Measurements from ENCODE around the gene CCDC185. TPM values are rescaled to one million over a fixed set of nuclear protein-coding genes. Genes with fewer than 3 reads are reported as not detected.

The CCDC185 gene
- total and polyA plus RNA-seq, 2 of the 13 experiments (the other 11 are each of a cell fraction or from before 2014, with no cell fraction given): not detected

- no peak for TF ChIP-seq SP5 (CRISPR knock-in tag; IDR thresholded peaks at IDR 0.05; ENCODE audit: borderline replicate concordance, low read depth)
- no peak for TF ChIP-seq ZC3H13 (CRISPR knock-in tag; IDR thresholded peaks at IDR 0.05)
- no peak for TF ChIP-seq POLR2G (IDR thresholded peaks at IDR 0.05; ENCODE audit: low read depth, low read length)
- no peak for TF ChIP-seq NFKB2 (CRISPR knock-in tag; IDR thresholded peaks at IDR 0.05; ENCODE audit: borderline replicate concordance)
- no peak for TF ChIP-seq KLF9 (CRISPR knock-in tag; IDR thresholded peaks at IDR 0.05; ENCODE audit: low read depth)
- no peak for TF ChIP-seq ZNF670 (CRISPR knock-in tag; IDR thresholded peaks at IDR 0.05; ENCODE audit: borderline replicate concordance)
- no peak for TF ChIP-seq ZNF274 (CRISPR knock-in tag; IDR thresholded peaks at IDR 0.05)
- no peak for TF ChIP-seq ZFP37 (CRISPR knock-in tag; IDR thresholded peaks at IDR 0.05; ENCODE audit: borderline replicate concordance)
- TF ChIP-seq SSRP1 (CRISPR knock-in tag; IDR thresholded peaks at IDR 0.05): no peak
- no peak for TF ChIP-seq ZNF333 (CRISPR knock-in tag; IDR thresholded peaks at IDR 0.05; ENCODE audit: borderline replicate concordance)
- no peak for TF ChIP-seq ARNT (IDR thresholded peaks at IDR 0.05)
Measured at GRCh38 chr1:223417444-223417843, 24.2 kb downstream of the CCDC185 start (continued).

DNA sequence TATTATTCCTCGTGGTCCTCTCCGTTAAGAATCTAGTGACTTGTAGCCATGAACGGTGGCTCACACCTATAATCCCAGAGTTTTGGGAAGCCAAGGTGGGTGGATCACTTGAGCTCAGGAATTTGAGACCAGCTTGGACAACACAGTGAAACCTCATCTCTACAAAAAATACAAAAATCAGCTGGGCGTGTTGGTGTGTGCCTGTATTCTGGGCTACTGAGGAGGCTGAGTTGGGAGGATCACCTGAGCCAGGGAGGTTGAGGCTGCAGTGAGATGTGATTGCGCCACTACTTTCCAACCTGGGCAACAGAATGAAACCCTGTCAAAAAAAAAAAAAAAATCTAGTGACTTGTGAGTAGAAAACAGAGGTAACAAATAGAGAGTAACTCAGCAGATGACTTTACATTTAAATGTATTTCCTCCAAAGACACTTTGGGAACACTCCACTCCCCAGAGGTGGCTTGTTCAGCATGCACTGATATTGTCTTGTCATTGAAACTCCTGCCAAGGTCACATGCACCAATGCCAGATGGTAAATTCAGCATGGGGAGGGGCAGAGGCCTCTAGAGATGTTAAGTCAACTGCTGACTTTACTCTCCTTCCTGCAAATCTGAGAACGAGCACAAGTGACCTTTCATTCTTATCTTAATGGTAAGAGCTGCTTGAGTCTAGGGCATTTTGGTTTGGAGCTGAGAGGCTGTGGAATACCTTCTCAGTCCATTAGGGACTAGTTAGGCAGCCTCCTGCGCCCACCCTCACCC is 24.9 kb downstream of the CCDC185 start:
- no peak for TF ChIP-seq ZNF280D (CRISPR knock-in tag; IDR thresholded peaks at IDR 0.05)
- TF ChIP-seq, protein P1, sequence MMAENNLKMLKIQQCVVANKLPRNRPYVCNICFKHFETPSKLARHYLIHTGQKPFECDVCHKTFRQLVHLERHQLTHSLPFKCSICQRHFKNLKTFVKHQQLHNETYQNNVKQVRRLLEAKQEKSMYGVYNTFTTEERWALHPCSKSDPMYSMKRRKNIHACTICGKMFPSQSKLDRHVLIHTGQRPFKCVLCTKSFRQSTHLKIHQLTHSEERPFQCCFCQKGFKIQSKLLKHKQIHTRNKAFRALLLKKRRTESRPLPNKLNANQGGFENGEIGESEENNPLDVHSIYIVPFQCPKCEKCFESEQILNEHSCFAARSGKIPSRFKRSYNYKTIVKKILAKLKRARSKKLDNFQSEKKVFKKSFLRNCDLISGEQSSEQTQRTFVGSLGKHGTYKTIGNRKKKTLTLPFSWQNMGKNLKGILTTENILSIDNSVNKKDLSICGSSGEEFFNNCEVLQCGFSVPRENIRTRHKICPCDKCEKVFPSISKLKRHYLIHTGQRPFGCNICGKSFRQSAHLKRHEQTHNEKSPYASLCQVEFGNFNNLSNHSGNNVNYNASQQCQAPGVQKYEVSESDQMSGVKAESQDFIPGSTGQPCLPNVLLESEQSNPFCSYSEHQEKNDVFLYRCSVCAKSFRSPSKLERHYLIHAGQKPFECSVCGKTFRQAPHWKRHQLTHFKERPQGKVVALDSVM (CRISPR knock-in tag; IDR thresholded peaks at IDR 0.05): peak; percentile 90
- Histone ChIP-seq H3K36me3 (replicated peaks in 1 of 2; ENCODE audit: control insufficient read depth in 1 of 2, insufficient read depth in 2 of 2, low read length in 2 of 2) (no peaks in the 10 kb centered on the region), H3K79me2 (ENCODE audit: insufficient read depth, low read length) (no peaks in the 10 kb centered on the region), H3K4me1 (ENCODE audit: insufficient read depth, low read length) (peaks cover 32% of the 10 kb centered on the region), H3K9me3 (ENCODE audit: low read length) (no peaks in the 10 kb centered on the region), H2AFZ (ENCODE audit: low read length) (no peak overlapping the region), H3K27me3 (ENCODE audit: control insufficient read depth in 1 of 2, insufficient read depth in 2 of 2, low read length in 2 of 2) (no peaks in the 10 kb centered on the region), H3K9ac (ENCODE audit: insufficient read depth, low read depth, low read length) (no peak overlapping the region), H4K20me1 (ENCODE audit: insufficient read depth, low read length) (no peaks in the 10 kb centered on the region), H3K27ac (ENCODE audit: extremely low read length, insufficient read depth, low read length) (no peak overlapping the region), H3K4me2 (ENCODE audit: low read depth, low read length) (peak overlapping the region; percentile 12), H3K4me3 (replicated peaks in 1 of 3; ENCODE audit: insufficient read depth in 1 of 3, low read depth in 2 of 3, low read length in 3 of 3) (no peak overlapping the region)
- POLR2A ChIA-PET: no interaction called here
- no peak for DNase-seq (ENCODE audit: low spot score)
- peak; percentile 23 for FAIRE-seq
- no TSS peak for BruUV-seq (replicated peaks)
- intact Hi-C loops (cut with micrococcal nuclease; ENCODE audit: unreplicated experiment): loop anchor here (5.0 kb wide), 1 partner anchor 1356 kb away; no protein-coding TSS in a partner anchor
- 34% methylated on average over 7 of the region's 7 CpGs for WGBS (ENCODE audit: low lambda C conversion rate)
- in situ Hi-C loops (cut with HindIII; ENCODE audit: extremely low pct_ligation_motif_present, low pct_unique_long_range_greater_than_20kb): no loop called here
- CTCF ChIA-PET (ENCODE audit: low intra/inter-chr PET ratio, low total read pairs): no interaction called here
- peak; percentile 39; the same call in 2 of the 3 replicates for ATAC-seq

All from HepG2 (cell line).